HG02623 (cell line): Measurements from ENCODE around the gene RXFP3.
"Not testable (repeated sequence)": the region's sequence is repeated elsewhere in the genome, so short reads cannot be mapped to it uniquely, and the experiment has no call there.

Experiments
- ATAC-seq: cut with Tn5 transposase; IDR thresholded peaks from one replicate; pipeline ENCODE4 v1.9.1; 2021; ENCODE audit warnings: moderate library complexity; ENCODE audit not compliant: unreplicated experiment

RXFP3 gene

GRCh38 chr5:33936381-33937016 is at the start of gene RXFP3:
RXFP3 (plus strand) TSS chr5:33936386; CDS start chr5:33936741, 355 bp downstream.
- ATAC-seq = no peak

- ATAC-seq = no peak
Observed at GRCh38 chr5:33887268-33887667, 48.9 kb upstream of the RXFP3 start.

- no peak for ATAC-seq
Observed at GRCh38 chr5:33888587-33888986, 47.6 kb upstream of the RXFP3 start.

GRCh38 chr5:33890131-33891032 is 45.8 kb upstream of the RXFP3 start:
- no peak for ATAC-seq

- ATAC-seq = no peak
Observed at GRCh38 chr5:33891446-33891787, 44.8 kb upstream of the RXFP3 start.

- no peak for ATAC-seq
Observed at GRCh38 chr5:33891788-33892619, 44.2 kb upstream of the RXFP3 start, which contains the start of gene ADAMTS12. ADAMTS12 (minus strand) TSS chr5:33891990; CDS start chr5:33891856, 134 bp downstream.

GRCh38 chr5:33892620-33893137 is 43.5 kb upstream of the RXFP3 start:
- ATAC-seq = no peak

- ATAC-seq = no peak
Observed at GRCh38 chr5:33894566-33894965, 41.6 kb upstream of the RXFP3 start.

- no peak for ATAC-seq
Observed at GRCh38 chr5:33901156-33901555, 35.0 kb upstream of the RXFP3 start.

GRCh38 chr5:33903118-33903517 is 33.1 kb upstream of the RXFP3 start:
- no peak for ATAC-seq

GRCh38 chr5:33905381-33905780 is 30.8 kb upstream of the RXFP3 start:
- no peak for ATAC-seq

GRCh38 chr5:33906248-33906647 is 29.9 kb upstream of the RXFP3 start:
- not testable (repeated sequence) for ATAC-seq

GRCh38 chr5:33914844-33915243 is 21.3 kb upstream of the RXFP3 start:
- ATAC-seq = not testable (repeated sequence)

- no peak for ATAC-seq
Observed at GRCh38 chr5:33921002-33921401, 15.2 kb upstream of the RXFP3 start.

GRCh38 chr5:33925278-33925677 is 10.9 kb upstream of the RXFP3 start:
- no peak for ATAC-seq

GRCh38 chr5:33927685-33928084 is 8.5 kb upstream of the RXFP3 start:
- ATAC-seq = no peak

GRCh38 chr5:33928283-33928682 is 7.9 kb upstream of the RXFP3 start:
- ATAC-seq = no peak

- no peak for ATAC-seq
Observed at GRCh38 chr5:33929925-33930690, 6.1 kb upstream of the RXFP3 start.

GRCh38 chr5:33931136-33931535 is 5.0 kb upstream of the RXFP3 start:
- ATAC-seq = no peak

GRCh38 chr5:33933723-33934169 is 2.4 kb upstream of the RXFP3 start:
- ATAC-seq = peak; percentile 83
